ENCODE data around the gene DHRS7C. TPM values are rescaled to one million over a fixed set of nuclear protein-coding genes. Genes with fewer than 3 reads are reported as not detected.

The DHRS7C gene
- not detected for polyA plus RNA-seq (2013)

DNA sequence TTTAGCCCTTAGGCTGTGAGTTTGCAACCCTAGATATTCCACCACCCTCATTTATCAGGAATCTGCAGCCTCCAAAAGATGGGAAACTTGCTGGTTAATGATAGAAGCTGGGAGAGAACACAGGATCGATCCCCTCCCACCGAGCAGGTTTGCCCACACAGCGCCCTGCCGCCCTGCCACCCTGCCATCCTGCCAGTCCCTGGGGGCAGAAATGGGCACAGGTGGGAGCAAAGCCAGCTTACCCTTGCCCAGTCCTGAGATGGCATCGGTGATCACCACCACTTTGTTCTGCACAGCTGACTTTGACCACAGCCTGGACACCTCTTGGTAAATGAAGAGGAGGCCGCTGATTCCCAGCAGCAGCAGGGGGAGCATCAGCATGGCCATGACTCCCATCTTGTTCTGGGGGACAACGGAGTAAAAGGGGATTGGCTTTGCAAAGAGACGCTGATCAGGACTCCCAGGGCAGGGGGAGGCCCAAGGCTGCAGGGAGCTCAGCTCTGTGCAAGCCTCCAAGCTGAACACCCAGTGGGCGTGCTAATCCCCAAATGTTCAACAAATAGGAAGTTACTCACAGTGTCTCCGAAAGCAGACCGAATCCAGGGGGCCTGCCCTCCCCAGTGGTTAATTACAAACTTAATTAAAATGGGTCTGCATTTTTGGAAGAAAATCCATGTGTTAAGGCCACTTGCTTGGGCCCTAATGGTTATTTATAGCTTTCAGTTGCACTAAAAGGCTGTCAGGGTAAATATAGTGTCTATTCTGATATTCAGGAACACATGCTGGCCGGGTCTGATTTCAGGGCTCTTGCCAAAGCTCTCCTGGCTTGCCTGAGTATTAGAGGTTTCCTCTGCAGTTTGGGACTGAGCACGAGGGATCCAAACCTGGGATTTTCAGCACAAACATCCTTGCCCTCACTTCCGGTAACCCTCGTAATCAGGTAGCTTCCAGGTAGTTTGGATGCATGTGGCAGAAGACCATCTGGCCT is at the start of gene DHRS7C:
Gene DHRS7C, minus strand, starts transcription at position 704 of the 988 bp plus-strand sequence. Its CDS starts 308 bp downstream, at position 396.
- no peaks in the 10 kb centered on the region for H3K36me3 ChIP-seq (ENCODE audit: control insufficient read depth in 4 of 4, insufficient read depth in 4 of 4, low read length in 3 of 4)
- H3K4me1 ChIP-seq (ENCODE audit: control extremely low read depth in 1 of 4, control insufficient read depth in 4 of 4, insufficient read depth in 4 of 4, low read length in 3 of 4): no peaks in the 10 kb centered on the region
- H3K4me3 ChIP-seq (ENCODE audit: control insufficient read depth in 1 of 7, extremely low read depth in 1 of 7, insufficient read depth in 4 of 7, low read depth in 2 of 7, low read length in 6 of 7): no peak within 1 kb of the TSS
- ChIA-PET CTCF (interaction anchor here (1.3 kb wide), 1 partner anchor 20 kb away, joined by 3 read pairs; no protein-coding TSS in a partner anchor), POLR2A (no interaction called here)
- 86% methylated on average over 12 of the region's 15 CpGs for WGBS (ENCODE audit: insufficient coverage)
- H3K27ac ChIP-seq (ENCODE audit: insufficient read depth in 1 of 2, low read depth in 1 of 2, low read length in 2 of 2, poor library complexity in 1 of 2, severe bottlenecking in 2 of 2): no peak within 1 kb of the TSS
- H3K27me3 ChIP-seq (replicated peaks in 2 of 5; ENCODE audit: control insufficient read depth in 4 of 5, insufficient read depth in 5 of 5, low read length in 4 of 5): peaks cover 0 to under 1% (median 0%) of the 10 kb centered on the region in 5 experiments
- no peaks in the 10 kb centered on the region for H3K9me3 ChIP-seq (ENCODE audit: control extremely low read depth in 1 of 5, control insufficient read depth in 4 of 5, insufficient read depth in 2 of 5, low read depth in 1 of 5, low read length in 4 of 5)
- DNase-seq: no peak

- no peak overlapping the region for H3K4me3 ChIP-seq (ENCODE audit: control insufficient read depth in 1 of 7, extremely low read depth in 1 of 7, insufficient read depth in 4 of 7, low read depth in 2 of 7, low read length in 6 of 7)
- H3K9me3 ChIP-seq (ENCODE audit: control extremely low read depth in 1 of 5, control insufficient read depth in 4 of 5, insufficient read depth in 2 of 5, low read depth in 1 of 5, low read length in 4 of 5): no peaks in the 10 kb centered on the region
- H3K36me3 ChIP-seq (ENCODE audit: control insufficient read depth in 4 of 4, insufficient read depth in 4 of 4, low read length in 3 of 4): no peaks in the 10 kb centered on the region
- no peak for DNase-seq
- WGBS (ENCODE audit: insufficient coverage): 71% methylated on average over 4 of the region's 4 CpGs
- H3K27me3 ChIP-seq (replicated peaks in 2 of 5; ENCODE audit: control insufficient read depth in 4 of 5, insufficient read depth in 5 of 5, low read length in 4 of 5): peaks cover 0 to 17% (median 5%) of the 10 kb centered on the region in 5 experiments
- H3K27ac ChIP-seq (ENCODE audit: insufficient read depth in 1 of 2, low read depth in 1 of 2, low read length in 2 of 2, poor library complexity in 1 of 2, severe bottlenecking in 2 of 2): no peak overlapping the region
- ChIA-PET CTCF (no interaction called here), POLR2A (interaction anchor here (0.6 kb wide), 1 partner anchor 677 kb away, joined by 4 read pairs; no protein-coding TSS in a partner anchor)
- H3K4me1 ChIP-seq (ENCODE audit: control extremely low read depth in 1 of 4, control insufficient read depth in 4 of 4, insufficient read depth in 4 of 4, low read length in 3 of 4): no peaks in the 10 kb centered on the region
Observed at GRCh38 chr17:9839433-9839832, 48.0 kb upstream of the DHRS7C start.

DNA sequence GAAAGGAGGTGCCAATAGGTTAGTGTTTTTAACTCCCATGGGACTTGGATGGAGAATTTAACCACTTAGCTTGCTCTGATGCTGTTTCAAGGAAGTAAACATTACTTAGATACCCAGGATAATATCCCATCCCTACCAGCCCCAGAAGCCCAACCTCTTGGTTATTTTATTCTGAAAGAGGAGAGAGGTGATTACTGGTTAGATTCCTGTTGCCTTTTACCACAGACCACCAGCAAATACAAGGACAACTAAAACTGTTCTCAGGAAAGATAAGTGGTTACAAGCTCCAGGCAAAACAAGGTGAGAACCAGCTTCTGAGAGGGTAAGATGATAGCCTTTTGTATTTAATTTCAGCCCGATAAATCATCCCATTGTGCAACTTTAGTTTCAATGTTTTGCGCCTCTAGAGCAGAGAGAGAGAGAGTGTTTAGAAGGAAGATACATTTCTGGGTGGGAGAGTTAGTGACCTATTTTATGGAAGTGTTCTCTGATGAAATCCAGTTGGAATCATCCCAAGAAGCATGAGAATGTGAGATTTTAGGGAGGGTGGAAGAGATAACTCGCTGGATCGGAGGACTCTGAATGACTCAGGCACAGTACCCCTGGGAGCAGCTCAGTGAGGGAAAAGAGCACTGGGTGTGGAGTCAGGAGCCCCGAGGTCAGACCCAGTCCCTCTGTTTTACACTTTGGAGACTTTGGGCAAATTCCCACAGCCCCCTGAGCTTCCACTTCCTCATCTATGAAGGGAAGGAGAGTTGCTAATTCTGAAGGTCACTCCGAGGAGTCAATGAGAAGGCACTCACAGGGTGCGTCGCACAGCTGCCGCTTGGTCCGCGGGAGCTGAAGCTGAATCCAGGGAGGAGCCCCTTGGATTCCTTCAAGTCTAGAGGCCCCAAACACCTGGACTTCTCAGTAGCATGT is 46.4 kb upstream of the DHRS7C start:
- 92% methylated on average over 9 of the region's 11 CpGs for WGBS (ENCODE audit: insufficient coverage)
- Histone ChIP-seq H3K27me3 (replicated peaks in 2 of 5; ENCODE audit: control insufficient read depth in 4 of 5, insufficient read depth in 5 of 5, low read length in 4 of 5) (peaks cover 0 to 17% (median 5%) of the 10 kb centered on the region in 5 experiments), H3K36me3 (ENCODE audit: control insufficient read depth in 4 of 4, insufficient read depth in 4 of 4, low read length in 3 of 4) (no peaks in the 10 kb centered on the region), H3K27ac (ENCODE audit: insufficient read depth in 1 of 2, low read depth in 1 of 2, low read length in 2 of 2, poor library complexity in 1 of 2, severe bottlenecking in 2 of 2) (no peak overlapping the region), H3K4me3 (ENCODE audit: control insufficient read depth in 1 of 7, extremely low read depth in 1 of 7, insufficient read depth in 4 of 7, low read depth in 2 of 7, low read length in 6 of 7) (no peak overlapping the region), H3K9me3 (ENCODE audit: control extremely low read depth in 1 of 5, control insufficient read depth in 4 of 5, insufficient read depth in 2 of 5, low read depth in 1 of 5, low read length in 4 of 5) (no peaks in the 10 kb centered on the region), H3K4me1 (ENCODE audit: control extremely low read depth in 1 of 4, control insufficient read depth in 4 of 4, insufficient read depth in 4 of 4, low read length in 3 of 4) (no peaks in the 10 kb centered on the region)
- no peak for DNase-seq
- ChIA-PET POLR2A (no interaction called here), CTCF (no interaction called here)

DNA sequence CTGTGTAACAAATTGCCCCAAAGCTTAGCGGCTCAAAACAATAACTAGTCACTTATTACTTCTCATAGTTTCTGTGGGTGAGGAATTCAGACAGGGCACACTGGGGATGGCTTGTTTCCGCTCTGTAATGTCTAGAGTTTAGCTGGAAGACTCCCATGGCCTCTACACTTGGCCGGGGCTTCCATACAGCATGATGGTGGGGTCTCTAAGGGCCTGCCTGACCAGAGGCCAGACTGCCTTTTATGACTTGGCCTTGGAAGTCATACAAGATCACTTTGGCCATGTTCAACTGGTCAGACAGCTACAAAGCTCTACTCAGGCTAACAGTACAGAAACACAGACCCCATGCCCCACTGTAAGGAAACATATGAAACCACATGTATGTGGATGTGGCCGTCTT is 42.5 kb upstream of the DHRS7C start:
- Histone ChIP-seq H3K4me1 (ENCODE audit: control extremely low read depth in 1 of 4, control insufficient read depth in 4 of 4, insufficient read depth in 4 of 4, low read length in 3 of 4) (no peaks in the 10 kb centered on the region), H3K9me3 (ENCODE audit: control extremely low read depth in 1 of 5, control insufficient read depth in 4 of 5, insufficient read depth in 2 of 5, low read depth in 1 of 5, low read length in 4 of 5) (no peaks in the 10 kb centered on the region), H3K27me3 (replicated peaks in 2 of 5; ENCODE audit: control insufficient read depth in 4 of 5, insufficient read depth in 5 of 5, low read length in 4 of 5) (peaks cover 0 to 10% (median 3%) of the 10 kb centered on the region in 5 experiments), H3K27ac (ENCODE audit: insufficient read depth in 1 of 2, low read depth in 1 of 2, low read length in 2 of 2, poor library complexity in 1 of 2, severe bottlenecking in 2 of 2) (no peak overlapping the region), H3K4me3 (ENCODE audit: control insufficient read depth in 1 of 7, extremely low read depth in 1 of 7, insufficient read depth in 4 of 7, low read depth in 2 of 7, low read length in 6 of 7) (no peak overlapping the region), H3K36me3 (ENCODE audit: control insufficient read depth in 4 of 4, insufficient read depth in 4 of 4, low read length in 3 of 4) (no peaks in the 10 kb centered on the region)
- 100% methylated on average over 1 of the region's 4 CpGs for WGBS (ENCODE audit: insufficient coverage)
- no peak for DNase-seq
- ChIA-PET POLR2A (no interaction called here), CTCF (no interaction called here)

- Histone ChIP-seq H3K9me3 (ENCODE audit: control extremely low read depth in 1 of 5, control insufficient read depth in 4 of 5, insufficient read depth in 2 of 5, low read depth in 1 of 5, low read length in 4 of 5) (no peaks in the 10 kb centered on the region), H3K27me3 (replicated peaks in 2 of 5; ENCODE audit: control insufficient read depth in 4 of 5, insufficient read depth in 5 of 5, low read length in 4 of 5) (peaks cover 0 to 4% (median 0%) of the 10 kb centered on the region in 5 experiments), H3K4me1 (ENCODE audit: control extremely low read depth in 1 of 4, control insufficient read depth in 4 of 4, insufficient read depth in 4 of 4, low read length in 3 of 4) (no peaks in the 10 kb centered on the region), H3K36me3 (ENCODE audit: control insufficient read depth in 4 of 4, insufficient read depth in 4 of 4, low read length in 3 of 4) (no peaks in the 10 kb centered on the region), H3K27ac (ENCODE audit: insufficient read depth in 1 of 2, low read depth in 1 of 2, low read length in 2 of 2, poor library complexity in 1 of 2, severe bottlenecking in 2 of 2) (no peak overlapping the region), H3K4me3 (ENCODE audit: control insufficient read depth in 1 of 7, extremely low read depth in 1 of 7, insufficient read depth in 4 of 7, low read depth in 2 of 7, low read length in 6 of 7) (no peak overlapping the region)
- ChIA-PET CTCF (no interaction called here), POLR2A (no interaction called here)
- 93% methylated on average over 2 of the region's 2 CpGs for WGBS (ENCODE audit: insufficient coverage)
- no peak for DNase-seq
Observed at GRCh38 chr17:9830711-9831110, 39.3 kb upstream of the DHRS7C start.

- CTCF ChIA-PET: no interaction called here
- Histone ChIP-seq H3K4me1 (ENCODE audit: control extremely low read depth in 1 of 4, control insufficient read depth in 4 of 4, insufficient read depth in 4 of 4, low read length in 3 of 4) (no peaks in the 10 kb centered on the region), H3K27me3 (replicated peaks in 2 of 5; ENCODE audit: control insufficient read depth in 4 of 5, insufficient read depth in 5 of 5, low read length in 4 of 5) (peaks cover 0 to 13% (median 0%) of the 10 kb centered on the region in 5 experiments), H3K27ac (ENCODE audit: insufficient read depth in 1 of 2, low read depth in 1 of 2, low read length in 2 of 2, poor library complexity in 1 of 2, severe bottlenecking in 2 of 2) (no peak overlapping the region), H3K4me3 (ENCODE audit: control insufficient read depth in 1 of 7, extremely low read depth in 1 of 7, insufficient read depth in 4 of 7, low read depth in 2 of 7, low read length in 6 of 7) (no peak overlapping the region), H3K36me3 (ENCODE audit: control insufficient read depth in 4 of 4, insufficient read depth in 4 of 4, low read length in 3 of 4) (no peaks in the 10 kb centered on the region), H3K9me3 (ENCODE audit: control extremely low read depth in 1 of 5, control insufficient read depth in 4 of 5, insufficient read depth in 2 of 5, low read depth in 1 of 5, low read length in 4 of 5) (no peaks in the 10 kb centered on the region)
- POLR2A ChIA-PET: no interaction called here
- DNase-seq: no peak
- WGBS (ENCODE audit: insufficient coverage): no CpG with 5 or more reads among the region's 2 CpGs
Observed at GRCh38 chr17:9829343-9829742, 38.0 kb upstream of the DHRS7C start.

Data from common myeloid progenitor, CD34-positive (primary cell).